Measurements from ENCODE around the gene DUS4L.

DNA sequence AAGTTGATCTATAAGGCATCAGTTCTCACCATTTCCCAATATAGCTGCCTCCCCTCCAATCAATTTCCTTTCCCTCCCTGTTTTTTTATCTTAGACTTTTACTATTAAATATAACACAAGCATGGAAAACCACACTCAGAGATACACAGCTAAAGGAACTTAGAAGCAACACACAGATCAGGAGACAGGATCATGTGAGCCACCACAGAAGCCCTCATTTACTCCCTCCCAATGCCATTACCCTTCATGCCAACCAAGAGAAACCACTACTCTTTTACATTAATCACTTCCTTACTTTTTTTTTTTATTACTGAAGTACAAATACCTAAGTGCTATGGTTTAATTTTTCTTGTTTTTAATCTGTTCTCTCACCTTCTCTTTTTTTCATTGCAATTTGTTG, 33.0 kb upstream of the DUS4L start:
- TF ChIP-seq, protein P1, sequence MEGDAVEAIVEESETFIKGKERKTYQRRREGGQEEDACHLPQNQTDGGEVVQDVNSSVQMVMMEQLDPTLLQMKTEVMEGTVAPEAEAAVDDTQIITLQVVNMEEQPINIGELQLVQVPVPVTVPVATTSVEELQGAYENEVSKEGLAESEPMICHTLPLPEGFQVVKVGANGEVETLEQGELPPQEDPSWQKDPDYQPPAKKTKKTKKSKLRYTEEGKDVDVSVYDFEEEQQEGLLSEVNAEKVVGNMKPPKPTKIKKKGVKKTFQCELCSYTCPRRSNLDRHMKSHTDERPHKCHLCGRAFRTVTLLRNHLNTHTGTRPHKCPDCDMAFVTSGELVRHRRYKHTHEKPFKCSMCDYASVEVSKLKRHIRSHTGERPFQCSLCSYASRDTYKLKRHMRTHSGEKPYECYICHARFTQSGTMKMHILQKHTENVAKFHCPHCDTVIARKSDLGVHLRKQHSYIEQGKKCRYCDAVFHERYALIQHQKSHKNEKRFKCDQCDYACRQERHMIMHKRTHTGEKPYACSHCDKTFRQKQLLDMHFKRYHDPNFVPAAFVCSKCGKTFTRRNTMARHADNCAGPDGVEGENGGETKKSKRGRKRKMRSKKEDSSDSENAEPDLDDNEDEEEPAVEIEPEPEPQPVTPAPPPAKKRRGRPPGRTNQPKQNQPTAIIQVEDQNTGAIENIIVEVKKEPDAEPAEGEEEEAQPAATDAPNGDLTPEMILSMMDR (IDR thresholded peaks at IDR 0.05) = no peak
- TF ChIP-seq EP300 (IDR thresholded peaks at IDR 0.05) (no peak), POLR2A (IDR thresholded peaks at IDR 0.05) (no peak), POLR2AphosphoS5 (IDR thresholded peaks at IDR 0.05) (no peak)

Measured in sigmoid colon (tissue), 4 donors.